ENCODE results near the gene PSME2. TPM values are rescaled to one million over a fixed set of nuclear protein-coding genes. Genes with fewer than 3 reads are reported as not detected.
A peak's percentile ranks its signal among the peaks of the same experiment; 100 is the strongest.

PSME2 gene
- total and polyA plus RNA-seq, 2 of the 13 experiments (the other 11 are each of a cell fraction or from before 2014, with no cell fraction given): 332 to 716 TPM

- TF ChIP-seq CCAR2 (optimal IDR thresholded peaks at IDR 0.05; ENCODE audit: low read depth, low read length): peak; percentile 48
- TF ChIP-seq, protein P1, sequence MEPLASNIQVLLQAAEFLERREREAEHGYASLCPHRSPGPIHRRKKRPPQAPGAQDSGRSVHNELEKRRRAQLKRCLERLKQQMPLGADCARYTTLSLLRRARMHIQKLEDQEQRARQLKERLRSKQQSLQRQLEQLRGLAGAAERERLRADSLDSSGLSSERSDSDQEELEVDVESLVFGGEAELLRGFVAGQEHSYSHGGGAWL (CRISPR knock-in tag; IDR thresholded peaks at IDR 0.05): no peak
- TF ChIP-seq ZNF737 (CRISPR knock-in tag; IDR thresholded peaks at IDR 0.05; ENCODE audit: borderline replicate concordance): no peak
- TF ChIP-seq KDM6A (CRISPR knock-in tag; IDR thresholded peaks at IDR 0.05; ENCODE audit: low read depth): peak; percentile 19; the same call in 1 of the 2 replicates
- peak; percentile 65 for TF ChIP-seq TEAD3 (CRISPR knock-in tag; optimal IDR thresholded peaks at IDR 0.05; ENCODE audit: borderline replicate concordance)
- TF ChIP-seq, protein P2, sequence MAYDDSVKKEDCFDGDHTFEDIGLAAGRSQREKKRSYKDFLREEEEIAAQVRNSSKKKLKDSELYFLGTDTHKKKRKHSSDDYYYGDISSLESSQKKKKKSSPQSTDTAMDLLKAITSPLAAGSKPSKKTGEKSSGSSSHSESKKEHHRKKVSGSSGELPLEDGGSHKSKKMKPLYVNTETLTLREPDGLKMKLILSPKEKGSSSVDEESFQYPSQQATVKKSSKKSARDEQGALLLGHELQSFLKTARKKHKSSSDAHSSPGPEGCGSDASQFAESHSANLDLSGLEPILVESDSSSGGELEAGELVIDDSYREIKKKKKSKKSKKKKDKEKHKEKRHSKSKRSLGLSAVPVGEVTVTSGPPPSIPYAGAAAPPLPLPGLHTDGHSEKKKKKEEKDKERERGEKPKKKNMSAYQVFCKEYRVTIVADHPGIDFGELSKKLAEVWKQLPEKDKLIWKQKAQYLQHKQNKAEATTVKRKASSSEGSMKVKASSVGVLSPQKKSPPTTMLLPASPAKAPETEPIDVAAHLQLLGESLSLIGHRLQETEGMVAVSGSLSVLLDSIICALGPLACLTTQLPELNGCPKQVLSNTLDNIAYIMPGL (CRISPR knock-in tag; IDR thresholded peaks at IDR 0.05; ENCODE audit: borderline replicate concordance in 1 of 2, low read depth in 1 of 2): no peak
- TF ChIP-seq NAIF1 (CRISPR knock-in tag; IDR thresholded peaks at IDR 0.05; ENCODE audit: borderline replicate concordance): no peak
- TF ChIP-seq, protein P3, sequence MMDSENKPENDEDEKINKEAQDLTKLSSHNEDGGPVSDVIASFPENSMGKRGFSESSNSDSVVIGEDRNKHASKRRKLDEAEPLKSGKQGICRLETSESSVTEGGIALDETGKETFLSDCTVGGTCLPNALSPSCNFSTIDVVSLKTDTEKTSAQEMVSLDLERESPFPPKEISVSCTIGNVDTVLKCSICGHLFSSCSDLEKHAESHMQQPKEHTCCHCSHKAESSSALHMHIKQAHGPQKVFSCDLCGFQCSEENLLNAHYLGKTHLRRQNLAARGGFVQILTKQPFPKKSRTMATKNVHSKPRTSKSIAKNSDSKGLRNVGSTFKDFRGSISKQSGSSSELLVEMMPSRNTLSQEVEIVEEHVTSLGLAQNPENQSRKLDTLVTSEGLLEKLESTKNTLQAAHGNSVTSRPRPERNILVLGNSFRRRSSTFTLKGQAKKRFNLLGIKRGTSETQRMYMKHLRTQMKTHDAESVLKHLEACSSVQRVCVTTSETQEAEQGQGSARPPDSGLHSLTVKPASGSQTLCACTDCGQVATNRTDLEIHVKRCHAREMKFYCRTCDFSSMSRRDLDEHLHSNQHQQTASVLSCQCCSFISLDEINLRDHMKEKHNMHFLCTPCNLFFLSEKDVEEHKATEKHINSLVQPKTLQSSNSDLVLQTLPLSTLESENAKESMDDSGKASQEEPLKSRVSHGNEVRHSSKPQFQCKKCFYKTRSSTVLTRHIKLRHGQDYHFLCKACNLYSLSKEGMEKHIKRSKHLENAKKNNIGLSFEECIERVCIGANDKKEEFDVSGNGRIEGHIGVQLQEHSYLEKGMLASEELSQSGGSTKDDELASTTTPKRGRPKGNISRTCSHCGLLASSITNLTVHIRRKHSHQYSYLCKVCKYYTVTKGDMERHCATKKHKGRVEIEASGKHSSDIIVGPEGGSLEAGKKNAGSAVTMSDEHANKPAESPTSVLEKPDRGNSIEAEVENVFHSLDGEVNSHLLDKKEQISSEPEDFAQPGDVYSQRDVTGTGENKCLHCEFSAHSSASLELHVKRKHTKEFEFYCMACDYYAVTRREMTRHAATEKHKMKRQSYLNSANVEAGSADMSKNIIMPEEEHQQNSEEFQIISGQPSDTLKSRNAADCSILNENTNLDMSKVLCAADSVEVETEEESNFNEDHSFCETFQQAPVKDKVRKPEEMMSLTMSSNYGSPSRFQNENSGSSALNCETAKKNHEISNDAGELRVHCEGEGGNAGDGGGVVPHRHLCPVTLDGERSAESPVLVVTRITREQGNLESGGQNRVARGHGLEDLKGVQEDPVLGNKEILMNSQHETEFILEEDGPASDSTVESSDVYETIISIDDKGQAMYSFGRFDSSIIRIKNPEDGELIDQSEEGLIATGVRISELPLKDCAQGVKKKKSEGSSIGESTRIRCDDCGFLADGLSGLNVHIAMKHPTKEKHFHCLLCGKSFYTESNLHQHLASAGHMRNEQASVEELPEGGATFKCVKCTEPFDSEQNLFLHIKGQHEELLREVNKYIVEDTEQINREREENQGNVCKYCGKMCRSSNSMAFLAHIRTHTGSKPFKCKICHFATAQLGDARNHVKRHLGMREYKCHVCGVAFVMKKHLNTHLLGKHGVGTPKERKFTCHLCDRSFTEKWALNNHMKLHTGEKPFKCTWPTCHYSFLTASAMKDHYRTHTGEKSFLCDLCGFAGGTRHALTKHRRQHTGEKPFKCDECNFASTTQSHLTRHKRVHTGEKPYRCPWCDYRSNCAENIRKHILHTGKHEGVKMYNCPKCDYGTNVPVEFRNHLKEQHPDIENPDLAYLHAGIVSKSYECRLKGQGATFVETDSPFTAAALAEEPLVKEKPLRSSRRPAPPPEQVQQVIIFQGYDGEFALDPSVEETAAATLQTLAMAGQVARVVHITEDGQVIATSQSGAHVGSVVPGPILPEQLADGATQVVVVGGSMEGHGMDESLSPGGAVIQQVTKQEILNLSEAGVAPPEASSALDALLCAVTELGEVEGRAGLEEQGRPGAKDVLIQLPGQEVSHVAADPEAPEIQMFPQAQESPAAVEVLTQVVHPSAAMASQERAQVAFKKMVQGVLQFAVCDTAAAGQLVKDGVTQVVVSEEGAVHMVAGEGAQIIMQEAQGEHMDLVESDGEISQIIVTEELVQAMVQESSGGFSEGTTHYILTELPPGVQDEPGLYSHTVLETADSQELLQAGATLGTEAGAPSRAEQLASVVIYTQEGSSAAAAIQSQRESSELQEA (CRISPR knock-in tag; IDR thresholded peaks at IDR 0.05; ENCODE audit: not compliant biosample characterization): no peak
- no peak for TF ChIP-seq ZNF703 (CRISPR knock-in tag; IDR thresholded peaks at IDR 0.05; ENCODE audit: borderline replicate concordance)
- TF ChIP-seq, protein P4, sequence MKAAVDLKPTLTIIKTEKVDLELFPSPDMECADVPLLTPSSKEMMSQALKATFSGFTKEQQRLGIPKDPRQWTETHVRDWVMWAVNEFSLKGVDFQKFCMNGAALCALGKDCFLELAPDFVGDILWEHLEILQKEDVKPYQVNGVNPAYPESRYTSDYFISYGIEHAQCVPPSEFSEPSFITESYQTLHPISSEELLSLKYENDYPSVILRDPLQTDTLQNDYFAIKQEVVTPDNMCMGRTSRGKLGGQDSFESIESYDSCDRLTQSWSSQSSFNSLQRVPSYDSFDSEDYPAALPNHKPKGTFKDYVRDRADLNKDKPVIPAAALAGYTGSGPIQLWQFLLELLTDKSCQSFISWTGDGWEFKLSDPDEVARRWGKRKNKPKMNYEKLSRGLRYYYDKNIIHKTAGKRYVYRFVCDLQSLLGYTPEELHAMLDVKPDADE (CRISPR knock-in tag; IDR thresholded peaks at IDR 0.05): no peak
- no peak for TF ChIP-seq MBD4 (IDR thresholded peaks at IDR 0.05; ENCODE audit: borderline replicate concordance, low read length)
- TF ChIP-seq ZBTB8A (CRISPR knock-in tag; IDR thresholded peaks at IDR 0.05; ENCODE audit: borderline replicate concordance, low read depth): no peak
- TF ChIP-seq ZBTB25 (CRISPR knock-in tag; IDR thresholded peaks at IDR 0.05): 0 out of 2 replicates have a peak, but pooled peaks have one; percentile 7
- peak; percentile 51; the same call in 1 of the 2 replicates for TF ChIP-seq ZNF331 (CRISPR knock-in tag; IDR thresholded peaks at IDR 0.05)
- 0 out of 2 replicates have a peak, but pooled peaks have one; percentile 37 for TF ChIP-seq SP140L (CRISPR knock-in tag; IDR thresholded peaks at IDR 0.05; ENCODE audit: borderline replicate concordance)
- no peak for TF ChIP-seq PTBP1 (IDR thresholded peaks at IDR 0.05; ENCODE audit: low read depth, low read length, poor library complexity, severe bottlenecking)
- TF ChIP-seq ZNF207 (IDR thresholded peaks at IDR 0.05; ENCODE audit: borderline replicate concordance): no peak
Observed at GRCh38 chr14:24110060-24110459, 36.4 kb downstream of the PSME2 start (continued).
